ENCODE data around the gene DAPK2.
"Not testable (repeated sequence)": the region's sequence is repeated elsewhere in the genome, so short reads cannot be mapped to it uniquely, and the experiment has no call there.

The DAPK2 gene

DNA sequence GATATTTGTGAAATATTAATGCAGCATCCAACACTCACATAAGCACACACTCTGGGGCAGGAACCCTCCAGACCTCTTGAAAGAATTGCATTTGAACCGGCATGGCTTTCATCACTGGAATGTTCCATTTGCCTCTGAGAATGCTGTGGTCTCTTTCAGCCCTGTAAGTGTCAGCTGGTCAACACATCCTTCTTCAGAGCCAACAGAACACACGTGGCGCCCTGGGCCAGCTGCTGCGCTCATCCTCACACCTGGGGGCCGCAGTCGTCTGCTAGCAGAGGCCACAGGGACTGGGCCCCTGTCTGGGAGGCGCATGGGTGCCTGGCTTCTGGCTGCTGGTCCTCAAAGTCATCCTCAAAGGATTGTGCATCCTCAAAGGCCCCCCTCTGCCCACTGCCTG lies 141.2 kb downstream of the DAPK2 start:
- DNase-seq (ENCODE audit: low read depth): peak; percentile 90
- TF ChIP-seq, protein P1, sequence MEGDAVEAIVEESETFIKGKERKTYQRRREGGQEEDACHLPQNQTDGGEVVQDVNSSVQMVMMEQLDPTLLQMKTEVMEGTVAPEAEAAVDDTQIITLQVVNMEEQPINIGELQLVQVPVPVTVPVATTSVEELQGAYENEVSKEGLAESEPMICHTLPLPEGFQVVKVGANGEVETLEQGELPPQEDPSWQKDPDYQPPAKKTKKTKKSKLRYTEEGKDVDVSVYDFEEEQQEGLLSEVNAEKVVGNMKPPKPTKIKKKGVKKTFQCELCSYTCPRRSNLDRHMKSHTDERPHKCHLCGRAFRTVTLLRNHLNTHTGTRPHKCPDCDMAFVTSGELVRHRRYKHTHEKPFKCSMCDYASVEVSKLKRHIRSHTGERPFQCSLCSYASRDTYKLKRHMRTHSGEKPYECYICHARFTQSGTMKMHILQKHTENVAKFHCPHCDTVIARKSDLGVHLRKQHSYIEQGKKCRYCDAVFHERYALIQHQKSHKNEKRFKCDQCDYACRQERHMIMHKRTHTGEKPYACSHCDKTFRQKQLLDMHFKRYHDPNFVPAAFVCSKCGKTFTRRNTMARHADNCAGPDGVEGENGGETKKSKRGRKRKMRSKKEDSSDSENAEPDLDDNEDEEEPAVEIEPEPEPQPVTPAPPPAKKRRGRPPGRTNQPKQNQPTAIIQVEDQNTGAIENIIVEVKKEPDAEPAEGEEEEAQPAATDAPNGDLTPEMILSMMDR (conservative IDR thresholded peaks at IDR 0.05; ENCODE audit: low read depth, low read length): no peak
- H3K4me3 ChIP-seq (ENCODE audit: low read depth, low read length): no peak overlapping the region

DNA sequence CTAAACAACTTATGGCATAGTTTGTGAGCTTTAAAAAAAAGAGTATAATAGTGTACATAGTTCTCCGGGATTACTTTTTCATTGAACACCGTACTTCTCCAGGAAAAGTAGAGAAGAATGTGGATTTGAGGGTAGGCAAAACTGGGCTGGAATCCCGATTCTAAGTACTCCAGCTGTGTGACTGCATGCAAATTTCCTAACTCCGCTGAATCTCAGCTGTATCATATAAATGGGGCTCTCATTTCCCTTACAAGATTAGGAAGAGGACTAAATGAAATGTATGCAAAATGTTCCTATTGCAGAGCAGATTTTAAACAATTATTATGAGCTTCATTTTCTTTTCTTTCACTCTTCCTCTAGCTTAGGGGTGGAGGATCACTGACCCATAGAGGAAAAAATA lies 142.2 kb downstream of the DAPK2 start:
- no peak overlapping the region for H3K4me3 ChIP-seq (ENCODE audit: low read depth, low read length)
- DNase-seq (ENCODE audit: low read depth): no peak
- TF ChIP-seq, protein P1 (conservative IDR thresholded peaks at IDR 0.05; ENCODE audit: low read depth, low read length): no peak

DNA sequence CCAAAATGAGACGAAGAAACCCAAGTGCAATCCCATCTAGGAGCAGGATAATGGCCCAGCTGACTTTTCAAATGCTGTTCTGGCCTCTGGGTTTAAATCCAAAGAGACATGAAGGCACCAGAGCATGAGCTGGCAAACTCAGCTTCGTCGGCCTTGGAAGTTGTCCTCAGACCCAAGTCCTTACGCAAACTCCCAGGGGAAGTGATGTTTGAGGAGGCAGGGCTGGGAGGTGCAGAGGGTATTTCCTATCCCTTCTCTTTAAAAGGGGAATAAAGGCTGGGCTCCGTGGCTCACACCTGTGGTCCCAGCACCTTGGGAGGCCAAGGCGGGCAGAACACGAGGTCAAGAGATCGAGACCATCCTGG lies 143.6 kb downstream of the DAPK2 start:
- no peak for DNase-seq (ENCODE audit: low read depth)
- no peak overlapping the region for H3K4me3 ChIP-seq (ENCODE audit: low read depth, low read length)
- TF ChIP-seq, protein P1 (conservative IDR thresholded peaks at IDR 0.05; ENCODE audit: low read depth, low read length): no peak

DNA sequence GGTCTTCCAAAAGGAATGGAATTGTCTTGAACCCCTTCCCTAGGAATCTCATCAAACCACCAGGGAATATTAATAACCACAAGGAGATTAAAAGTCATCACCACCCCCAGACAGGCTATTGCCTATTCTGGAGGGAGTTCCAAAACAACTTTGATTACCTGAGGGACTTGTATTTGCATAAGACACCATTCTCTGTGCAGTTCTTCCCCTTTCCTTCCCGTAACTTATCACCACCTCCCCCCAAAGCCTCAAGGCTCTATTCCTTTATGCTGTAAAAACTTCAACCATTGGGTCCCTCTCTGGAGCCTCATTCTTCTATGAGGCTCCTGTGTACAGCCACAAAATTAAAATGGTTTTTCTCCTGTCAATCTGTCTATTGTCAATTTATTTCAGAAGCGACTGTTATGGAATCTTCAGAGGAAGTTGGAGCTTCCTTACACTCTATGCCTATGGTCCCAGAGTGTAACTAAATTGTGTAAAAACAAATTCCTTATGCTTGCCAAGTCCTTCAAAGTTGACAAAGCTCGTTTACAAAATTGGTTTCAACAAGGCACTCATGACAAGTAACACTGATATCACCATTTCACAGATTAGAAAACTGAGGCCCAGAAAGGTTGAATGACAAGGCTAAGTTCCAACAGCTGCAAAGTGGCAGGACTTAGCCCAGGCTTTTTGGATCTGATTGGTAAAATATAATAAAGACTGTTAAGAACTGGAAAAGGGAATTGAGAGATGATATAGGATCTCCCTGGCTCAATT lies 144.2 kb downstream of the DAPK2 start:
- no peak for DNase-seq (ENCODE audit: low read depth)
- no peak overlapping the region for H3K4me3 ChIP-seq (ENCODE audit: low read depth, low read length)
- TF ChIP-seq, protein P1 (conservative IDR thresholded peaks at IDR 0.05; ENCODE audit: low read depth, low read length): no peak

DNA sequence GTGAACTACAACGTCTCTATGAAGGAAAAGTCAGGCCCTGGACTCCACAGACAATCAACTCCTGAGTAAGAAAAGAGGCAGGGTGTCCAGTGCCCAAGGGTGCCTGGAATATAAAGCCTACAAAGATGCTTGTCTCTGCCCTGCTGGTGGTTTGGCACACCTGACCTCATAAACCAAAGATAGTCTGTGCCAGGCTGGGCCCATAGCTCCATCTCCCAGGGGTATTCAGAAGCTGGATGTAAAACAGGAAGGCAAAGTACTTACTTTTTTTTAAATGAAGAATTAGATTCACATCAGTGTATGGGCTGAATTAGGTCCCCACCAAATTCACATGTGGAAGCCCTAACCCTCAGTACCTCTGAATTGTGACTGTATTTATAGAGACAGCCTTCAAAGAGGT lies 146.0 kb downstream of the DAPK2 start:
- H3K4me3 ChIP-seq (ENCODE audit: low read depth, low read length): no peak overlapping the region
- TF ChIP-seq, protein P1 (conservative IDR thresholded peaks at IDR 0.05; ENCODE audit: low read depth, low read length): no peak
- no peak for DNase-seq (ENCODE audit: low read depth)

DNA sequence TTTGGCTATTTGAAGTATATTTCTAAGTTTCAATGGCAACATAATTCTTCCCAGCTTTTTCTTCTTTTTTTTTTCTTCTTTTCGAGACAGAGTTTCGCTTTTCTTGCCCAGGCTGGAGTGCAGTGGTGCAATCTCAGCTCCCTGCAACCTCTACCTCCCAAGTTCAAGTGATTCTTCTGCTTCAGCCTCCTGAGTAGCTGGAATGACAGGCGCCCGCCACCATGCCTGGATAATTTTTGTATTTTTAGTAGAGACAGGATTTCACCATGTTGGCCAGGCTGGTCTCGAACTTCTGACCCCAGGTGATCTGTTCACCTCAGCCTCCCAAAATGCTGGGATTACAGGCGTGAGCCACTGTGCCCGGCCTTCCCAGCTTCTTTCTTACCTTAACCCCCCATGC lies 146.7 kb downstream of the DAPK2 start:
- DNase-seq (ENCODE audit: low read depth); H3K4me3 ChIP-seq (ENCODE audit: low read depth, low read length): not testable (repeated sequence)

DNA sequence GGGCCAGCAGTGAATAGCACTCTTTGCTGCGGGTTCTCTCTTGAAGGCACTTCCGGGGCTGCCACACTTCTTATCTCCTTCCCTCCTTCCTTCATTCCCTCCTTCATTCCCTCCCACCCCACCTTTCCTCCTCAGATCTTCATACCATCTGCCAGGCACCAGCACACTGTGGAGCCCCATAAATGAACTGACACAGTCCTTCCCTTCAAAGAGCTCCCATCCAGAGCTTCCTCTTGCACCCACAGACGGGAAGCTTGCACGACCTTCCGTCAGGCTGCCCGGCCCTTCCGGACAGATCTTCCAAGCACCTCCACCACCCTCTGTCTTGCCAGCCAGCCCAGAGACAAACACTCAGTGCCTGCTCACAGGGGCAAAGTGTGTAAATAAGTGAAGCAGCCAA lies 147.1 kb downstream of the DAPK2 start:
- DNase-seq (ENCODE audit: low read depth): no peak
- TF ChIP-seq, protein P1 (conservative IDR thresholded peaks at IDR 0.05; ENCODE audit: low read depth, low read length): no peak
- H3K4me3 ChIP-seq (ENCODE audit: low read depth, low read length): no peak overlapping the region
